SK-N-SH (cell line): ENCODE measurements around the gene MCC. TPM values are rescaled to one million over a fixed set of nuclear protein-coding genes. Genes with fewer than 3 reads are reported as not detected.

Experiments
- CTCF ChIA-PET: fragments of 300-600, 350-600 bp; formaldehyde crosslinking; extraction: SDS; loops from one replicate; lab custom pipeline; 2021; lab: Yijun Ruan, JAX
- POLR2A ChIA-PET: fragments of 350-600 bp; sonication (Branson Sonifier 250); formaldehyde crosslinking; extraction: SDS; loops from one replicate; lab custom pipeline; 2020; ENCODE audit warnings: antibody characterized with exemption, inconsistent platforms; lab: Yijun Ruan, JAX
- DNase-seq: peaks from one replicate; pipeline ENCODE4 v3.0.0; 2012
- H2AFZ ChIP-seq: fragments of 200-600 bp; sonication (generic); 2 replicates; pipeline ENCODE4 v1.8.1; 2016; ENCODE audit warnings: antibody characterized with exemption, mild to moderate bottlenecking, low read depth
- H3F3A ChIP-seq: fragments of 200-600 bp; sonication (generic); replicated peaks from 2 replicates; pipeline ENCODE3; 2016; ENCODE audit warnings: antibody characterized with exemption, mild to moderate bottlenecking; ENCODE audit not compliant: insufficient read depth
- H3K27ac ChIP-seq, 2 experiments: fragments of 200-500 bp in 1 of 2; fragments of 200-600 bp in 1 of 2; sonication (Bioruptor generic) in 1 of 2; sonication (generic), shearing (Covaris generic) in 1 of 2; 2 replicates each; pipeline versions ENCODE4 v1.5.1 to v1.6.1; 2014 to 2016; ENCODE audit warnings: low read depth in 2 of 2, inconsistent platforms in 1 of 2, low read length in 1 of 2, mild to moderate bottlenecking in 1 of 2, mixed read lengths in 1 of 2
- H3K27me3 ChIP-seq: fragments of 200-600 bp; sonication (generic), shearing (Covaris generic); 2 replicates; pipeline ENCODE4 v1.6.1; 2016; ENCODE audit warnings: mixed run types; ENCODE audit not compliant: insufficient read depth
- H3K36me3 ChIP-seq, 2 experiments: fragments of 200-500 bp in 1 of 2; fragments of 200-600 bp in 1 of 2; sonication (Bioruptor generic) in 1 of 2; sonication (generic) in 1 of 2; replicated peaks in 1 of 2; 2 replicates each; pipeline versions ENCODE3 to v1.5.1; 2014 to 2016; ENCODE audit warnings: low read length in 1 of 2, mild to moderate bottlenecking in 1 of 2; ENCODE audit not compliant: insufficient read depth in 2 of 2, control insufficient read depth in 1 of 2
- H3K4me1 ChIP-seq, 2 experiments: fragments of 200-500 bp in 1 of 2; fragments of 200-600 bp in 1 of 2; sonication (Bioruptor generic) in 1 of 2; sonication (generic), shearing (Covaris generic) in 1 of 2; 2 replicates each; pipeline versions ENCODE4 v1.5.1 to v1.6.1; 2014 to 2016; ENCODE audit warnings: low read depth in 1 of 2, low read length in 1 of 2, mixed run types in 1 of 2; ENCODE audit not compliant: insufficient read depth in 2 of 2, control insufficient read depth in 1 of 2
- H3K4me2 ChIP-seq: fragments of 200-600 bp; sonication (generic), shearing (Covaris generic); 2 replicates; pipeline ENCODE4 v1.6.1; 2017; ENCODE audit warnings: mixed run types
- H3K4me3 ChIP-seq, 2 experiments: fragments of 200-500 bp in 1 of 2; fragments of 200-600 bp in 1 of 2; sonication (Bioruptor generic) in 1 of 2; sonication (generic), shearing (Covaris generic) in 1 of 2; 2 replicates each; pipeline versions ENCODE4 v1.5.1 to v1.8.1; 2014 to 2016; ENCODE audit warnings: low read depth in 2 of 2, inconsistent platforms in 1 of 2, low read length in 1 of 2, mild to moderate bottlenecking in 1 of 2, mixed read lengths in 1 of 2, moderate library complexity in 1 of 2
- H3K79me2 ChIP-seq: fragments of 200-600 bp; sonication (generic); 2 replicates; pipeline ENCODE4 v1.8.1; 2017; ENCODE audit warnings: mild to moderate bottlenecking; ENCODE audit not compliant: insufficient read depth
- H3K9ac ChIP-seq: fragments of 200-600 bp; sonication (generic); 2 replicates; pipeline ENCODE4 v1.6.1; 2017; ENCODE audit warnings: mixed run types
- H3K9me2 ChIP-seq: fragments of 200-600 bp; sonication (generic); 2 replicates; pipeline ENCODE4 v1.6.1; 2017; ENCODE audit warnings: mixed run types
- H3K9me3 ChIP-seq: fragments of 200-600 bp; sonication (generic); 2 replicates; pipeline ENCODE4 v1.6.1; 2017; ENCODE audit warnings: mixed run types, mild to moderate bottlenecking, moderate library complexity
- H4K20me1 ChIP-seq: fragments of 200-600 bp; sonication (generic); 2 replicates; pipeline ENCODE4 v1.6.1; 2017; ENCODE audit warnings: mild to moderate bottlenecking, mixed run types; ENCODE audit not compliant: insufficient read depth
- CHD2 ChIP-seq: fragments of 150-350 bp; IDR thresholded peaks from 2 replicates; pipeline ENCODE4 v1.6.1; 2018; ENCODE audit warnings: low read length; ENCODE audit not compliant: partially characterized antibody
- ELF1 ChIP-seq: IDR thresholded peaks from 2 replicates; pipeline ENCODE4 v1.4.0; 2012
- EP300 ChIP-seq, 2 experiments: IDR thresholded peaks; 2 replicates each; pipeline versions ENCODE4 v1.4.0 to v1.6.1; 2012; ENCODE audit warnings: borderline replicate concordance in 1 of 2, low read depth in 1 of 2, low read length in 1 of 2
- EZH2phosphoT487 ChIP-seq: fragments of 200-600 bp; sonication (generic); IDR thresholded peaks from 2 replicates; pipeline ENCODE4 v1.6.1; 2017; ENCODE audit warnings: low read depth, mixed run types, mild to moderate bottlenecking, antibody characterized with exemption, moderate library complexity, borderline replicate concordance
- FOXJ3 ChIP-seq: sonication (generic); formaldehyde crosslinking; IDR thresholded peaks from 2 replicates; pipeline ENCODE4 v1.5.1; 2020; ENCODE audit warnings: mild to moderate bottlenecking, missing genetic modification reagents
- GABPA ChIP-seq: IDR thresholded peaks from 2 replicates; pipeline ENCODE4 v1.4.0; 2012; ENCODE audit warnings: low read depth, mild to moderate bottlenecking
- GATA2 ChIP-seq: sonication (generic); formaldehyde crosslinking; IDR thresholded peaks from 2 replicates; pipeline ENCODE4 v1.5.0; 2020; ENCODE audit warnings: mild to moderate bottlenecking, missing genetic modification reagents
- JUND ChIP-seq: IDR thresholded peaks from 2 replicates; pipeline ENCODE4 v1.4.0; 2012
- MEF2A ChIP-seq: IDR thresholded peaks from 2 replicates; pipeline ENCODE4 v1.4.0; 2012; ENCODE audit warnings: low read depth, borderline replicate concordance
- MXI1 ChIP-seq: IDR thresholded peaks from 2 replicates; pipeline ENCODE4 v1.6.1; 2012; ENCODE audit warnings: mild to moderate bottlenecking, low read depth, low read length, improper control_type of control experiment
- NRF1 ChIP-seq: IDR thresholded peaks from 2 replicates; pipeline ENCODE4 v1.6.1; 2012; ENCODE audit warnings: low read depth, mild to moderate bottlenecking, low read length
- POLR2AphosphoS5 ChIP-seq: IDR thresholded peaks from 2 replicates; pipeline ENCODE4 v1.6.1; 2012; ENCODE audit warnings: low read depth, low read length
- RCOR1 ChIP-seq: fragments of 150-350 bp; IDR thresholded peaks from 2 replicates; pipeline ENCODE4 v1.6.1; 2017; ENCODE audit warnings: antibody characterized with exemption, low read length
- RFX5 ChIP-seq: IDR thresholded peaks from 2 replicates; pipeline ENCODE4 v1.6.1; 2012; ENCODE audit warnings: mild to moderate bottlenecking, improper control_type of control experiment, low read length
- SIN3A ChIP-seq: IDR thresholded peaks from 2 replicates; pipeline ENCODE4 v1.6.1; 2012; ENCODE audit warnings: low read depth, mild to moderate bottlenecking, low read length, moderate library complexity, borderline replicate concordance
- SMC3 ChIP-seq: IDR thresholded peaks from 2 replicates; pipeline ENCODE4 v1.6.1; 2012; ENCODE audit warnings: low read depth, low read length, improper control_type of control experiment
- TEAD4 ChIP-seq: IDR thresholded peaks from 2 replicates; pipeline ENCODE4 v1.4.0; 2012; ENCODE audit warnings: mild to moderate bottlenecking, borderline replicate concordance; ENCODE audit not compliant: insufficient read depth
- YY1 ChIP-seq: IDR thresholded peaks from 2 replicates; pipeline ENCODE4 v1.4.0; 2012; ENCODE audit warnings: low read depth, mild to moderate bottlenecking
- WGBS: methylation state at CpG from one replicate; pipeline ENCODE4 v1.1.6; 2017; ENCODE audit warnings: low lambda C conversion rate; 5-methylcytosine and 5-hydroxymethylcytosine counted together
- polyA plus RNA-seq, 3 experiments: library from polyadenylated mRNA; depleted of rRNA; stranded (reverse); fragments of >200 nt; gene quantifications; 2 replicates each; pipeline ENCODE4 v1.2.3, GENCODE V29; 2012
- TF ChIP-seq, protein P1 (sequence below): IDR thresholded peaks from 2 replicates; pipeline ENCODE4 v1.4.0; 2012; ENCODE audit warnings: low read depth, borderline replicate concordance
- TF ChIP-seq, protein P2 (sequence below): fragments of 150-350 bp; IDR thresholded peaks from 2 replicates; pipeline ENCODE4 v1.6.1; 2016; ENCODE audit warnings: mild to moderate bottlenecking, low read depth, low read length
- TF ChIP-seq, protein P3 (sequence below): fragments of 150-350 bp; IDR thresholded peaks from 2 replicates; pipeline ENCODE4 v1.6.1; 2017; ENCODE audit warnings: antibody characterized with exemption, low read length, low read depth, borderline replicate concordance
- TF ChIP-seq, protein P4 (sequence below): IDR thresholded peaks from 2 replicates; pipeline ENCODE4 v1.4.0; 2012; ENCODE audit warnings: low read depth
- TF ChIP-seq, protein P5 (sequence below): IDR thresholded peaks from 2 replicates; pipeline ENCODE4; 2012
- TF ChIP-seq, protein P6 (sequence below): fragments of 200-600 bp; sonication (generic); IDR thresholded peaks from 2 replicates; pipeline ENCODE4 v1.6.1; 2017; ENCODE audit warnings: antibody characterized with exemption, mild to moderate bottlenecking, moderate library complexity

The MCC gene
- polyA plus RNA-seq, 1 of the 3 experiments (the other 2 are of a cell fraction), result 3.6 TPM

DNA sequence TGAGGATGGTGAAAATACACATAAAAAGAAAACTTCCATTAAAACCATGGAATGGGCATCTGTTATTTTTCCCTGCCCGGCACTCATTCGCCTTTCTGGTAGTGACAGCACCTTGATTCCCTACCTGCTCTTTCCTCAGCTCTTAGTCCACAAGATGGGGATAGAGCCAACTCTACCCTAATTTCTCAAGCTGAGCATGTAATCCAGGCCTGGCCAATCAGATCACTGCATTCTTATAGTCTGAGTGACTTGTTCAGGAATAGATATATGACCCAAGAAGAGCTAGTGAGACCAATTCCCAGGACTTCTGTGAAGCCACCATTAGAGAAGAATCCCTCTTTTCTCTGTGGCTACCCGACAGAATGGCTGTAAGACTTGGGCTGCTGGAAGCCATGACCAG, 111.6 kb downstream of the MCC start (continued):
- TF ChIP-seq JUND (no peak), MEF2A (no peak), SMC3 (no peak), CHD2 (no peak), RCOR1 (no peak), FOXJ3 (CRISPR knock-in tag) (no peak), POLR2AphosphoS5 (no peak)
- TF ChIP-seq, protein P1, sequence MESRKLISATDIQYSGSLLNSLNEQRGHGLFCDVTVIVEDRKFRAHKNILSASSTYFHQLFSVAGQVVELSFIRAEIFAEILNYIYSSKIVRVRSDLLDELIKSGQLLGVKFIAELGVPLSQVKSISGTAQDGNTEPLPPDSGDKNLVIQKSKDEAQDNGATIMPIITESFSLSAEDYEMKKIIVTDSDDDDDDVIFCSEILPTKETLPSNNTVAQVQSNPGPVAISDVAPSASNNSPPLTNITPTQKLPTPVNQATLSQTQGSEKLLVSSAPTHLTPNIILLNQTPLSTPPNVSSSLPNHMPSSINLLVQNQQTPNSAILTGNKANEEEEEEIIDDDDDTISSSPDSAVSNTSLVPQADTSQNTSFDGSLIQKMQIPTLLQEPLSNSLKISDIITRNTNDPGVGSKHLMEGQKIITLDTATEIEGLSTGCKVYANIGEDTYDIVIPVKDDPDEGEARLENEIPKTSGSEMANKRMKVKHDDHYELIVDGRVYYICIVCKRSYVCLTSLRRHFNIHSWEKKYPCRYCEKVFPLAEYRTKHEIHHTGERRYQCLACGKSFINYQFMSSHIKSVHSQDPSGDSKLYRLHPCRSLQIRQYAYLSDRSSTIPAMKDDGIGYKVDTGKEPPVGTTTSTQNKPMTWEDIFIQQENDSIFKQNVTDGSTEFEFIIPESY, result no peak
- TF ChIP-seq, protein P2, sequence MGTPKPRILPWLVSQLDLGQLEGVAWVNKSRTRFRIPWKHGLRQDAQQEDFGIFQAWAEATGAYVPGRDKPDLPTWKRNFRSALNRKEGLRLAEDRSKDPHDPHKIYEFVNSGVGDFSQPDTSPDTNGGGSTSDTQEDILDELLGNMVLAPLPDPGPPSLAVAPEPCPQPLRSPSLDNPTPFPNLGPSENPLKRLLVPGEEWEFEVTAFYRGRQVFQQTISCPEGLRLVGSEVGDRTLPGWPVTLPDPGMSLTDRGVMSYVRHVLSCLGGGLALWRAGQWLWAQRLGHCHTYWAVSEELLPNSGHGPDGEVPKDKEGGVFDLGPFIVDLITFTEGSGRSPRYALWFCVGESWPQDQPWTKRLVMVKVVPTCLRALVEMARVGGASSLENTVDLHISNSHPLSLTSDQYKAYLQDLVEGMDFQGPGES, result no peak
- TF ChIP-seq, protein P3, sequence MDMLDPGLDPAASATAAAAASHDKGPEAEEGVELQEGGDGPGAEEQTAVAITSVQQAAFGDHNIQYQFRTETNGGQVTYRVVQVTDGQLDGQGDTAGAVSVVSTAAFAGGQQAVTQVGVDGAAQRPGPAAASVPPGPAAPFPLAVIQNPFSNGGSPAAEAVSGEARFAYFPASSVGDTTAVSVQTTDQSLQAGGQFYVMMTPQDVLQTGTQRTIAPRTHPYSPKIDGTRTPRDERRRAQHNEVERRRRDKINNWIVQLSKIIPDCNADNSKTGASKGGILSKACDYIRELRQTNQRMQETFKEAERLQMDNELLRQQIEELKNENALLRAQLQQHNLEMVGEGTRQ, result no peak
- TF ChIP-seq, protein P4, sequence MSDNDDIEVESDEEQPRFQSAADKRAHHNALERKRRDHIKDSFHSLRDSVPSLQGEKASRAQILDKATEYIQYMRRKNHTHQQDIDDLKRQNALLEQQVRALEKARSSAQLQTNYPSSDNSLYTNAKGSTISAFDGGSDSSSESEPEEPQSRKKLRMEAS, result no peak

DNA sequence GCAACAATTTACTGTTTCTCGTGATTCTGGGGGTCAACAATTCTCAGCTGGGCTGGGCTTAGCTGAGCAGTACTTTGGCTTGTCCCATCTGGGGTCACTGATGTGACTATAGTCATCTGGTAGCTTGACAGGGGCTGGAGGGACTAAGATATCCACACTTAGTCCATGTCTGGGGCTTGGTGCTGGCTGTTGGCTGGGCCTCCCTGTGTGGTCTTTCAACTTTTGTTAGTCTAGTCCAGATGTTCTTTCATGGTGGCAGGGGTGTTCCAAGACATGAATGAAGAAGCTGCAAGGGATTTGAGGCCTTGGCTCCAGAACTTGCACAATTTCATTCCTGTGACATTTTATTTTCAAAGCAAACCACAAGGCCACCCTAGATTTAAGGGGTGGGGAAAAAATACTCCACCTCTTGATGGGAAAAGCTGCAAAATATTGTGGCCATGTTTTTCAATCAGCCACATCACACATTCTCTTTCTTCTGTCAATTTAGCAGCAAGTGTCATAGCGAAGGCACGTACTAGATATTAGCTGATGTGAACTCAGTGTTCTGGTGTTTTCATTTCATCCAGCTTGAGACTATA, 112.7 kb downstream of the MCC start:
- H3K79me2 ChIP-seq, result no peaks in the 10 kb centered on the region; the same call in 1 of the 2 replicates

More for the DNA sequence above, 112.7 kb downstream of the MCC start:
- H3K4me1 ChIP-seq, result no peaks in the 10 kb centered on the region; a peak in 2 of 4 replicates
- TF ChIP-seq RFX5 (no peak), CHD2 (no peak), YY1 (no peak), ELF1 (no peak), MEF2A (no peak), POLR2AphosphoS5 (no peak), NRF1 (no peak), RCOR1 (no peak), EP300 (IDR thresholded peaks at IDR 0.05; ENCODE audit: borderline replicate concordance in 1 of 2, low read depth in 1 of 2, low read length in 1 of 2) (no peak), EZH2phosphoT487 (no peak), GABPA (no peak), GATA2 (CRISPR knock-in tag) (no peak), TEAD4 (no peak), MXI1 (no peak), SIN3A (no peak), JUND (no peak)
- TF ChIP-seq, protein P5, sequence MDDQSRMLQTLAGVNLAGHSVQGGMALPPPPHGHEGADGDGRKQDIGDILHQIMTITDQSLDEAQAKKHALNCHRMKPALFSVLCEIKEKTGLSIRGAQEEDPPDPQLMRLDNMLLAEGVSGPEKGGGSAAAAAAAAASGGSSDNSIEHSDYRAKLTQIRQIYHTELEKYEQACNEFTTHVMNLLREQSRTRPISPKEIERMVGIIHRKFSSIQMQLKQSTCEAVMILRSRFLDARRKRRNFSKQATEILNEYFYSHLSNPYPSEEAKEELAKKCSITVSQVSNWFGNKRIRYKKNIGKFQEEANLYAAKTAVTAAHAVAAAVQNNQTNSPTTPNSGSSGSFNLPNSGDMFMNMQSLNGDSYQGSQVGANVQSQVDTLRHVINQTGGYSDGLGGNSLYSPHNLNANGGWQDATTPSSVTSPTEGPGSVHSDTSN, result no peak
- TF ChIP-seq, protein P6, sequence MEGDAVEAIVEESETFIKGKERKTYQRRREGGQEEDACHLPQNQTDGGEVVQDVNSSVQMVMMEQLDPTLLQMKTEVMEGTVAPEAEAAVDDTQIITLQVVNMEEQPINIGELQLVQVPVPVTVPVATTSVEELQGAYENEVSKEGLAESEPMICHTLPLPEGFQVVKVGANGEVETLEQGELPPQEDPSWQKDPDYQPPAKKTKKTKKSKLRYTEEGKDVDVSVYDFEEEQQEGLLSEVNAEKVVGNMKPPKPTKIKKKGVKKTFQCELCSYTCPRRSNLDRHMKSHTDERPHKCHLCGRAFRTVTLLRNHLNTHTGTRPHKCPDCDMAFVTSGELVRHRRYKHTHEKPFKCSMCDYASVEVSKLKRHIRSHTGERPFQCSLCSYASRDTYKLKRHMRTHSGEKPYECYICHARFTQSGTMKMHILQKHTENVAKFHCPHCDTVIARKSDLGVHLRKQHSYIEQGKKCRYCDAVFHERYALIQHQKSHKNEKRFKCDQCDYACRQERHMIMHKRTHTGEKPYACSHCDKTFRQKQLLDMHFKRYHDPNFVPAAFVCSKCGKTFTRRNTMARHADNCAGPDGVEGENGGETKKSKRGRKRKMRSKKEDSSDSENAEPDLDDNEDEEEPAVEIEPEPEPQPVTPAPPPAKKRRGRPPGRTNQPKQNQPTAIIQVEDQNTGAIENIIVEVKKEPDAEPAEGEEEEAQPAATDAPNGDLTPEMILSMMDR, result no peak
- TF ChIP-seq, protein P4, result no peak
- TF ChIP-seq, all 33 proteins: peak for 0
- ChIA-PET CTCF (interaction anchor here (0.8 to 3.2 kb wide), 9 partner anchors 11 to 453 kb away, joined by 3 to 16 read pairs (median 4); no protein-coding TSS in a partner anchor), POLR2A (no interaction called here)
- H3K4me2 ChIP-seq, result no peak overlapping the region
- H3F3A ChIP-seq, result no peaks in the 10 kb centered on the region
- H3K27me3 ChIP-seq, result no peaks in the 10 kb centered on the region
- no peak for DNase-seq
- no peak overlapping the region for H3K9ac ChIP-seq
- no peaks in the 10 kb centered on the region for H3K9me2 ChIP-seq
- no peak overlapping the region for H2AFZ ChIP-seq
- H3K9me3 ChIP-seq, result no peaks in the 10 kb centered on the region
- H4K20me1 ChIP-seq, result no peaks in the 10 kb centered on the region
- H3K4me3 ChIP-seq, result no peak overlapping the region
- H3K27ac ChIP-seq, result no peak overlapping the region
- H3K36me3 ChIP-seq, result no peaks in the 10 kb centered on the region
- WGBS, result 50% methylated on average over 3 of the region's 3 CpGs
